H54 (cell line): Measurements from ENCODE around the gene BBOX1.
"Not testable (repeated sequence)": the region's sequence is repeated elsewhere in the genome, so short reads cannot be mapped to it uniquely, and the experiment has no call there.

Experiments used
- DNase-seq: peaks from one replicate; pipeline ENCODE4 v3.0.0; 2011; ENCODE audit warnings: low spot score, mixed read lengths; ENCODE audit not compliant: insufficient read length
- FAIRE-seq: peaks from 3 replicates; lab custom pipeline; 2011; peaks lifted over from hg19 to GRCh38; lab: Jason Lieb, UNC
- POLR2A ChIP-seq: IDR thresholded peaks from 2 replicates; pipeline ENCODE4 v1.6.1; 2011; ENCODE audit warnings: low read depth, mild to moderate bottlenecking, low read length

BBOX1 gene

DNA sequence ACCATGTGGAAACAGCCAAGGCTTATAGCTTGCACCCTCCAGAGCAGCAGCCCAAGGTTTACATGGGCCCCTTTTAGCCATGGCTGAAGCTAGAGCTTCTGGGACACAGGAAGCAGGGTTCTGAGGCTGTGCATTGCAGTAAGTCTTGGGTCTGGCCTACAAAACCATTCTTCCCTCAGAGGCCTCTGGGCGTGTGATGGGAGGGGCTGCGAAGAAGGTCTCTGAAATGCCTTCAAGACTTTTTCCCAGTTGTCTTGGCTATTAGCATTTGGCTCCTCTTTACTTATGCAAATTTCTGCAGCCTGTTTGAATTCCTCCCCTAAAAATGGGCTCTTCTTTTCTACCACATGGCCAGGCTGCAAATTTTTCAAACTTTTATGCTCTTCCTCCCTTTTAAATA lies 109.5 kb downstream of the BBOX1 start:
- DNase-seq (no peak), FAIRE-seq (no peak)
- TF ChIP-seq POLR2A, result no peak

DNA sequence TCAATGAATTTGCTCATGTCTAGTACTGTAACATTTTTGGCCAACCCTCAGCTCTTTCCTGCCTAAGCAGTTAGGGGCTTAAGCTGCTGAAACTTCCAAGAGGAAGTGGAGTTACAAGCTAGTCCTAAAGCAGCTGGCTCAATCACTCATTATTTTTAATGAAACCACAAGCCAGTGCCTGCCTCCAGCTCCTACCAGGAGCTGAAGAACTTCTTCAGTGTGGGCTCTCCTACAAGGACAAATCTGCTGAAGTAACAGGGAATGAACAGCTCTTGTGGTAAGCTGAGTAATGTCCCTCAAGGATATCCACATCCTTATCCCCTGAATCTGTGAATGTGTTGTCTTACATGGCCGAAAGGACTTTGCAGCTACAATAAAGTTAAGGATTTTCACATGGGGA lies 112.5 kb downstream of the BBOX1 start:
- no peak for TF ChIP-seq POLR2A
- DNase-seq (no peak), FAIRE-seq (no peak)

DNA sequence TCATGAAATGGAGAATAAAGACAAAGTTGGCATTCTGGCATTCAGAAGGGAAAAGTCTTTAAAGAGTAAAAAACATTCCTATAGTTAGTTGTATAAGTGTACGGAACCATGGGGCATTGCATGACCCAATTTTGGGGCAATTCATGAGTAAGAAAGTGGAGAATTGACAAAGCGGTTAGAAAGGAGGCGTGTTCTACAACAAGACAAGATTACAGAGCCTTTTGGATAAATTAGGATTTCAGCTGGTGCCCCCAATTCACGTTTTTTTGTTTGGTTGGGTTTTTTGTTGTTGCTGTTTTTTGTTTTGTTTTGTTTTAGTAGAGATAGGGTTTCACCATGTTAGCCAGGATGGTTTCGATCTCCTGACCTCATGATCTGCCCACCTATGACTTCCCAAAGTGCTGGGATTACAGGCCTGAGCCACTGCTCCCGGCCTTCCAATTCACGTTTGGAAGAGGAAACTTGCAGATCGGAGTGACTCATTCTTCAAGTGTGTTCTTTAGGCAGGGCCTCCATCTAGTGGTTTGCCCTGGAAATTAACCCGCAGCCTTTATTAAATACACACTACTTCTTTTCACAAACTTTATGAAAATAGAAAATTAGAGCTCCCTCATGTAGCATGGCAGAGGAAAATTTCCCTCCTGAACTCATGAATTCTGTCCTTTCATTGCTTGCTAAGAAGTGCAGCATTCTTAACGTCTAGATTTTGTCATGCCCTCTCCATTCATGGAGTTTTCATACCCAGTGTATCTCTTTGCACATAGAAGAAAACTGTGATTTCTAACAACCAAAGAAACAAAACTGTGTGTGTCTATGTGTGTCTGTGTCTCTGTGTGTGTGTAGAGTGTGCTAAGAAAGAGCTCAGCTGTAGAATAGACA lies 118.1 kb downstream of the BBOX1 start:
- peak; percentile 43 for FAIRE-seq
- peak; percentile 41 for DNase-seq
- no peak for TF ChIP-seq POLR2A

DNA sequence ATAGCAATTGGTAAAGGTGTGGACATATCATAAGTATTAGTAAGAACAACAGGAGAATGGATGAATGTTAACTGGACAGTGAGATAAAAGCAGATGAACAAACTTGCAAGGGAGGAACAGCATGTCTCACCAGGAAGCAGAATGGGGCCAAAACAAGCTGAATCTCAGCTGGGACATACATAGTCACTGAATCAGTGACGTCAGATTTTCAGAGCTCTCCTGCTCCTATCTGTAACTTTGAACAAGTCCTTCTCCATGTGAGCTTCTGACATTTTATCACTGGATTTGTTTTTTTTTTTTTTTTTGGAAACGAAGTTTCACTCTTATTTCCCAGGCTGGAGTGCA lies 118.7 kb downstream of the BBOX1 start:
- FAIRE-seq (no peak), DNase-seq (no peak)
- no peak for TF ChIP-seq POLR2A

DNA sequence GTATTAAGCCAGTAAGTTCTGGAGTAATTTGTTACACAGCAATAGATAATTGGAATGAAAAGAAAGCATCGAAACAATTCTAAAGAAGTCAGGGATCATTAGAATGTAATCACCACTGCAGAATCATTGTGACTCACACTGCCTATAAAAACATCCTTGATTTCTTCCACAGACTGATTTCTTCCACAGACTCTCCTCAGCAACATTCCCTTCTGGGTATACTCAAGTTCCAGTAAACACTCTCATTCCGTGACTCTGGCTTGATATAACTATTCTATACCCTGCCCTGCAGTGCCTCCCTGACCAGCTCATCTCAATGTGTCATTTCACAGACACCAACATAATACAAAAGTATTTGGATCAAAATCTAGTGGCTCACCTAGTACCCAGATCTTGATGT lies 120.5 kb downstream of the BBOX1 start:
- DNase-seq (no peak), FAIRE-seq (no peak)
- no peak for TF ChIP-seq POLR2A

DNA sequence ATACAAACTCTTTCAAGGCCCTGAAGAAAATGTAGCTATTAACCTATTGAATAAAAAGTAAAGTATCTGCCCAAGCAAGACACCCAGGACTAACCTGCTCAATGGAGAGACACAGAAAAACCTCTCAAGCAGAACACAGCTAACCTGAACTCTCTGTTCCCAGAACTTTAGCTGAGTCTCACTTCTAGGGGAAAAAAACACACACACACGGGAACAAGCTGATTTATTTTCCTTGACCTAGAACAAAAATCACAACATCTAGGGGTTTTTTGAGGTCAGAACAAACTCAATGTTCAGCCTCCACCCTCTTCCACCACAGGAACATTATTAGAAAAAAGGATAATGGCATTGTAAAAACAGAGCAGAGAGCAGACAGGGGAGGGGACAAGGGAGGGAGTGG lies 121.6 kb downstream of the BBOX1 start:
- DNase-seq, result no peak
- TF ChIP-seq POLR2A, result no peak
- FAIRE-seq, result no peak

DNA sequence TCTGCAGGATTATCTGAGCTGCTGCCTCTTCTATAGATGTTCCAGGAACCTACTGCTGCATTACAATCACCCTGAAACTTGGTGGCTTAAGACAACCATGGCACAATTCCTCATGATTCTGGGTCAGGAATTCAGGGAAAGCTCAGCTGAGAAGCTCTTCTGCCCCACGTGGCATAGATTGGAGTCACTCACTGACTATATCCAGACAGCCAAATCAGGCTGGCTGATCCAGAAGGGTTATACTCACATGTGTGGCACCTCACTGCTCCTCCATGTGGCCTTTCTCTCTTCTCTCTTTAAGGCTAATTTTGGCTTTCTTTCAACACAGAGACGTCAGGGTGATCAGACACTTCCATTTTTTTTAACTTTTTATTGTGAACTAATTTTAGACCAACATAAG lies 125.5 kb downstream of the BBOX1 start:
- no peak for DNase-seq

DNA sequence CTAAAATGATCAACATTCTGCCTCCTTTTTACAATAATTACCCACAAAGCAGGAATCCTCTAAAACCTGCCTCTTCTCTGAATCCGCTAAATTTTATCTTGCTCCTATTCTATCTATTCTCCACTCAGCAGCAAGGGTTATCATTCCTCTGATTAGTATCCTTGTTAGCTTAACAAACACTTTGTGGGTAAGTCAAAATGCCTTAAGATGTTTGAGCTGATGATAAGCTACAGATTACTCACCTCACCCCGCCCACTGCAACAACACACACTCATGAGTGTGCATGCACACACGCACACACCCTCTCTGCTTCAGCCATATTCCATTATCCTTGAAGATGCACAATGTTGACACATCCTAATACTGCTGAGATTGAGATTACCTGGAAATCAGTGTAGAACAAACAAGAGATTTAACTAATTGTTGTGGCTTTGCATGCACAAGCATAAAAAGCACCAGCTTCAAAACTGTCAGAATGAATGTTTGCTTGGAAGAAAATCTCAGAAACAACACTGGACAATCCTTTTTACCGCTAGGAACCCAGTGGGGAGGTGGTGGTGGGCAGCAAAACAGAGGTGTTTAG lies 130.9 kb downstream of the BBOX1 start:
- FAIRE-seq (peak; percentile 50), DNase-seq (no peak)
- no peak for TF ChIP-seq POLR2A

More for the DNA sequence above, 125.5 kb downstream of the BBOX1 start:
- FAIRE-seq, result no peak
- TF ChIP-seq POLR2A, result no peak

DNA sequence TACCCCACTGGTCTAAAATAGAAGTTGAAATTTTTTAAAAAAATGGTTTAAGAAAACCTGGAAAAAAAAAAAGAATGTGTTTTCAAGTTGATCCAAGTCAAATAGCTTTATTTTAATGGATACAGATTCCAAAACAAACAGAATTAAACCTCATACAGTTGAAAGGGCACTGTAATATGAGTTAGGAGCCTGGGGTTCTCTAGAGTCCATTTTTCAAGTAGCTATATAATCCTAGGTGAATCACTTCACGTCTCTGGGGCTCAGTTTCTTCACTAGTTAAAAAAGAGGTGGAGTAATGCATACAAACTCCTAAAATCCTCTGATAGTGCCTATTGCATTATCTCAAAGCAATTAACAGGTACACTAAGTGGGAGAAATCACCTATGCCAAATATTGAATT lies 132.9 kb downstream of the BBOX1 start:
- FAIRE-seq (no peak), DNase-seq (no peak)
- TF ChIP-seq POLR2A, result no peak

DNA sequence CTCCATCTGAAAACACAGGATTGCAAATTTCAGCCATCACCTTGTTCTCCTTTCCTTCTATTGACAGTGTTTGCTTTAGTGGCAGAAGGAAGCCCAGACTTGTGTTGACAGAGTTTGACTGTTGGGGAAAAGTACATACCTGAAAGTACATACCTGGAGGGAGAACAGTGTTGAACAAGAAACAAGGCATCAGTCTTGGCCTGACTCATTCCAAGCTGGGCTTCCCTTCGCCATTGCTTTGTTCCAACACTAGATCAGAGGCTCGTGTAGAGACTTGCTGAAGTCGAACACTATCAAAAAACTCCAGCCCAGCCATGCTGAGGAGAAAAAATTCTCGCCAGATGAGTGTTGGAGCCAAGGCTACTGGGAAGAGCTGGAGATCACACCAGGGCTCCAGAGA lies 133.4 kb downstream of the BBOX1 start:
- no peak for TF ChIP-seq POLR2A
- FAIRE-seq (no peak), DNase-seq (no peak)

DNA sequence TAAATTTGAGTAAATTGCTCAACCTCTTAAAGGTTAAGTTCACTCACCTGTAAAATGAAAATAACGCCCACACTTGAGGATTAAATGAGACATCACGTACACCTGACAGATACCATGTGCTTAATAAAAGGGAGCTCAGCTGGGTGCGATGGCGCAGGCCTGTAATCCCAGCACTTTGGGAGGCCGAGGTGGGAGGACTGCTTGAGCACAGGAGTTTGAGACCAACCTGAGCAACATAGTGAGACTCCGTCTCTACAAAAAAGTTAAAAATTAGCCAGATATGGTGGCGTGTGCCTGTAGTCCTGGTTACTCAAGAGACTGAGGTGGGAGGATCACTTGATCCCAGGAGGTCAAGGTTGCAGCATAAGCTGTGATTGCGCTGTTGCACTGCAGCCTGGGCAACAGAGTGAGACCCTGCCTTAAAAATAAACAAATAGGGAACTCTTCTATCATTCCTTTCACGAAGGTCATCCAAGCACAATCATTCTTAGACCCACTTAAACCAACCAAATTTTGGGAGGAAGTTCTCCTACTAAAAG lies 134.1 kb downstream of the BBOX1 start:
- no peak for FAIRE-seq

DNA sequence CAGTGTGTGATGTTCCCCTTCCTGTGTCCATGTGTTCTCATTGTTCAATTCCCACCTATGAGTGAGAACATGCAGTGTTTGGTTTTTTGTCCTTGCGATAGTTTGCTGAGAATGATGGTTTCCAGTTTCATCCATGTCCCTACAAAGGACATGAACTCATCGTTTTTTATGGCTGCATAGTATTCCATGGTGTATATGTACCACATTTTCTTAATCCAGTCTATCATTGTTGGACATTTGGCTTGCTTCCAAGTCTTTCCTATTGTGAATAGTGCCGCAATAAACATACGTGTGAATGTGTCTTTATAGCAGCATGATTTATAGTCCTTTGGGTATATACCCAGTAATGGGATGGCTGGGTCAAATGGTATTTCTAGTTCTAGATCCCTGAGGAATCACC lies 134.9 kb downstream of the BBOX1 start:
- DNase-seq, FAIRE-seq: not testable (repeated sequence)

More for the DNA sequence above, 134.1 kb downstream of the BBOX1 start:
- TF ChIP-seq POLR2A, result no peak
- DNase-seq, result no peak
